CD4-positive, alpha-beta T cell treated with Interleukin-15 for 4 hours (primary cell): ENCODE measurements around the gene PLA2G6.

ENCODE experiments used
- DNase-seq: peaks from one replicate; pipeline ENCODE4 v3.0.0-alpha.2; 2020; ENCODE audit warnings: low spot score

The PLA2G6 gene

DNA sequence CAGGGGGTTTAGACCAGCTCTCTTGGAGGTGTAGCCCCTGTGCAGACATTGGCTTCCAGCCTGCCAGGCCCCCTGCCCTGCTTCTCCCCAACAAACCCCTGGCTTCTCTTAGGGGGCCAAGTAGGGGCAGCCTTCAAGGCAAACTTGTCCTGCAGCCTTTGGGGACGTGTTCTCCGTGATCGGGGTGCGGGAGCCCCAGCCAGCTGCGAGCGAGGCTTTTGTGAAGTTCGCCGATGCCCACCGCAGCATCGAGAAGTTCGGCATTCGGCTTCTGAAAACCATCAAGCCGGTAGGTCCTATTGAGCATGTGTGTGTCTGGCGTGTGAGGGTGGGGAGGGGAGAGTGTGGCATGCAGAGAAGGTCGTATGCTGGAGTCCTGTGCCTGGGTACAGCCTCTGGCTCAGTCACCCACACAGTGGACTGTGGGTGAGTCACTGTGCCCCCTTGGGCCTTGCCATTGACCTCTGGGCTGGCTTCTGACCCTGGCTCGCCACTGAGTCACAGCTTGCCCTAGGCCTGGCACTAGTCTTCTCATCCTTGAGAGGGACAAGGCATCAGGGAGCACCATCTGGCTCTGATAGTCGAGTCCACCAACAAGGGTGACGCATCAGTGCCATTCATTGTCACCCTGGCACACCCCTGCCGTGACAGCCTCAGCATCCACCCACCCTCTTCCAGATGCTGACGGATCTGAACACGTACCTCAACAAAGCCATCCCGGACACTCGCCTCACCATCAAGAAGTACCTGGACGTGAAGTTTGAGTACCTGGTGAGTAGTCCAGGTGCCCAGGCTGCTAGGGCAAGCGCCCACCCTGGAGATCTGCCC, 109.1 kb downstream of the PLA2G6 start:
- DNase-seq: no peak

DNA sequence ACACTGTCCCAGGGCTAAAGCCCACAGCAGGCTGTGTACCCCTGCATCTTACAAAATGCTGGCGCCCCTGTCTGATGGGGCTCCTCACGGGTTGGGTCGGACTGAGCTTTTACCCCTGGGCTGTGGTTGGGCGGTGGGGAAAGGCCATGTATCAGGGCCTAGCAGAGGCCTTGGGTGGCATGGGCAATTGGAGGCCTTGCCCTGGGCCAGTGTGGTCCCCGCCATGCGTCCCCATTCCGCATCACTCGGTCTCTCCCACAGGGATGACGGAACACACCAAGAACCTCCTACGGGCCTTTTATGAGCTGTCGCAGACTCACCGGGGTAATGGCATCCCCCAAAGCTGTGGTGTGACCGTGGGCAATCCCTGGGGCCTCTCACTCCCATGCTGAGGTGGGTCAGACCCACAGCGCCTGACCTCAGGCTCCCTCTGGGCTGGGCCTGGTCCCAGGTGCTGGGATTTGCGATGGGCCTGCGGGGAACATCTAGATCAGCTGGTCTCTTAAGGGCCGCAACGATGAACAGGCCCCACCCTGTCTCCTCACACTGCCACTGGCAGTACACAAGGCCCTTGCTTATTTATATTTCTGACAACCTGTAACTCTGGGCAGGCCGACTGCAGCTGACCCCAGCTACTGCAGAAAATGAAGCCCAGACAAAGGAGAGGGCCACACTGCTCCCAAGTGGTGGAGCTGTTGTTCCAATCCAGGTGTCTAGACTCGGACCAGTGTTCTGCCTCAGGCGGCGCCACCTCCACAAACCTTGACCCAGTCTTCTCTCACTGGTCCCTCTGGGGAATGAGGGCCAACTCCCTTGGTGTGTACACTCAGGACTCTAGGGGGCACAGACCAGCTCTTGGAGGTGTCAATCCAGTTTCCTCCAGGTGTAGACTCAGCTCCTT, 110.0 kb downstream of the PLA2G6 start:
- no peak for DNase-seq

GRCh38 chr22:38070250-38070921, 111.2 kb downstream of the PLA2G6 start:
- DNase-seq: no peak

- DNase-seq: no peak
Observed at GRCh38 chr22:38069372-38070249, 112.0 kb downstream of the PLA2G6 start.

GRCh38 chr22:38068641-38069371, 112.8 kb downstream of the PLA2G6 start:
- DNase-seq: no peak

- no peak for DNase-seq
Observed at GRCh38 chr22:38067761-38068360, 113.8 kb downstream of the PLA2G6 start.

GRCh38 chr22:38067028-38067415, 114.6 kb downstream of the PLA2G6 start:
- no peak for DNase-seq

GRCh38 chr22:38066381-38067027, 115.1 kb downstream of the PLA2G6 start:
- DNase-seq: no peak

DNA sequence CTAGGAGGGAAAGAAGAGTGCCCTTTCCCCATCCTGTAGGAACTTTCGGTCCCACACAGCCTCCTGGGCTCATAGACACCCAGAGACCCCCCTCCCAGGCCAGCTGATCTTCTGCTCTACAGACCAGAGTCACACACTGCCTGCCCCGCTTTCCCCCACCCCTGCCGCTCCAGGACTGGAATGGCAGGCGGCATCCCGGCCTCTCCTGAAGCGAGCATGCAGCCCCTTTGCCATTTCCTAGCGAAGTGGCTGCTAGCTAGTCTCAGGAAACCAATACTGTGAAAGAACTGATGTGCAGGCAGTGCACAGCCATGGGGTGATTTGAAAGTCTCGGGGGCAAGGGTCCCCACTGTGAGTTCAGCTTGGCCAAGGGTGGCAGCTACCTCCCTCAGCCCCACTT, 116.1 kb downstream of the PLA2G6 start:
- DNase-seq: no peak

DNA sequence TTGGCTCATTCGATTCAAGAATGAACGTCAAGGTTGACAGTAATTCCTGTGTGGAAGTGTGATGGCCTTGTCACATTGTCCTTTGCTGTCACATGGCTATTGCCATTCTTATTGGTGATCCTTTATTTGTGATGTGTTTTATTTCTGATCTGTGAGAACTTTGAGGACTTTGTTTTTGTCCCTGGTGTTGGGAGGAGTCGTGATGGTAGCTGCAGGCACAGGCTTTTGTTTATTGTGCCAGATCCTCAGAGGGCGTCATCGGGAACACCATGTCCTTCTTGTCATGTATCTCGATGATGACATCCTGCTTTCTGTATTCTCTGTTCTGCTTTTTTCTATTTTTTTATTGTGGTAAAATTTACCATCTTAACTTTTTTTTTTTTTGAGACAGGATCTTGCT, 118.8 kb downstream of the PLA2G6 start:
- no peak for DNase-seq
